Liver (tissue), 9 donors: ENCODE measurements around the gene ARL3. TPM values are rescaled to one million over a fixed set of nuclear protein-coding genes. Genes with fewer than 3 reads are reported as not detected.

ENCODE experiments used
- DNase-seq: peaks from one replicate; pipeline ENCODE4 v3.0.0-alpha.2; 2017; ENCODE audit warnings: low spot score
- H3K27ac ChIP-seq, 2 donors: one replicate each; pipeline ENCODE4 v1.7.0; 2013; ENCODE audit warnings: inconsistent platforms in 2 of 2, low read length in 2 of 2, control low read depth in 1 of 2, low read depth in 1 of 2, mild to moderate bottlenecking in 1 of 2
- H3K27me3 ChIP-seq, 4 donors: one replicate each; pipeline versions ENCODE4 v1.6.1 to v1.7.0; 2013; ENCODE audit warnings: low read length in 3 of 4, inconsistent platforms in 1 of 4, mild to moderate bottlenecking in 1 of 4, moderate library complexity in 1 of 4; ENCODE audit not compliant: control insufficient read depth in 4 of 4, insufficient read depth in 4 of 4
- H3K36me3 ChIP-seq, 4 donors: one replicate each; pipeline versions ENCODE4 v1.6.1 to v1.7.0; 2013; ENCODE audit warnings: low read length in 3 of 4, mild to moderate bottlenecking in 3 of 4, low read depth in 1 of 4, moderate library complexity in 1 of 4; ENCODE audit not compliant: control insufficient read depth in 4 of 4, insufficient read depth in 3 of 4
- H3K4me1 ChIP-seq, 4 donors: one replicate each; pipeline versions ENCODE4 v1.6.1 to v1.7.0; 2013; ENCODE audit warnings: low read length in 3 of 4, mild to moderate bottlenecking in 3 of 4, moderate library complexity in 1 of 4; ENCODE audit not compliant: control insufficient read depth in 4 of 4, insufficient read depth in 4 of 4
- H3K4me3 ChIP-seq, 3 donors: one replicate each; pipeline versions ENCODE4 v1.6.1 to v1.7.0; 2013; ENCODE audit warnings: low read length in 3 of 3, control low read depth in 1 of 3, low read depth in 1 of 3, mild to moderate bottlenecking in 1 of 3
- H3K9ac ChIP-seq, 2 donors: one replicate each; pipeline ENCODE4 v1.7.0; 2013; ENCODE audit warnings: low read length in 2 of 2, mild to moderate bottlenecking in 2 of 2, moderate library complexity in 2 of 2, control low read depth in 1 of 2, low read depth in 1 of 2
- H3K9me3 ChIP-seq, 4 donors: one replicate each; pipeline versions ENCODE4 v1.6.1 to v1.7.0; 2013; ENCODE audit warnings: low read length in 3 of 4; ENCODE audit not compliant: control insufficient read depth in 4 of 4
- CTCF ChIP-seq: fragments of 150-350 bp; IDR thresholded peaks from 2 replicates; pipeline ENCODE4 v1.5.1; 2017; ENCODE audit warnings: improper control_type of control experiment, low read depth, low read length; ENCODE audit not compliant: missing input control
- EGR1 ChIP-seq, 2 donors: IDR thresholded peaks; 2 replicates each; pipeline ENCODE4 v1.6.1; 2016 to 2018; ENCODE audit warnings: antibody characterized with exemption in 2 of 2, low read depth in 2 of 2
- FOXA1 ChIP-seq: IDR thresholded peaks from 2 replicates; pipeline ENCODE4 v1.6.1; 2016; ENCODE audit warnings: antibody characterized with exemption
- HNF4A ChIP-seq, 2 donors: conservative IDR thresholded peaks; 2 replicates each; pipeline ENCODE4 v1.6.1; 2016; ENCODE audit warnings: antibody characterized with exemption in 2 of 2, mild to moderate bottlenecking in 2 of 2
- JUND ChIP-seq, 2 donors: IDR thresholded peaks; 2 replicates each; pipeline ENCODE4 v1.6.1; 2016; ENCODE audit warnings: antibody characterized with exemption in 2 of 2
- NR2F2 ChIP-seq: IDR thresholded peaks from 2 replicates; pipeline ENCODE4 v1.6.1; 2016; ENCODE audit warnings: antibody characterized with exemption
- RAD21 ChIP-seq, 2 donors: IDR thresholded peaks; 2 replicates each; pipeline ENCODE4 v1.6.1; 2016; ENCODE audit warnings: antibody characterized with exemption in 2 of 2, mild to moderate bottlenecking in 2 of 2
- RXRA ChIP-seq, 2 donors: IDR thresholded peaks; 2 replicates each; pipeline ENCODE4 v1.6.1; 2017 to 2018; ENCODE audit warnings: antibody characterized with exemption in 2 of 2, mild to moderate bottlenecking in 1 of 2
- SP1 ChIP-seq: IDR thresholded peaks from 2 replicates; pipeline ENCODE4 v1.6.1; 2018; ENCODE audit warnings: antibody characterized with exemption, mild to moderate bottlenecking
- WGBS: extraction: QIAGEN DNeasy Blood & Tissue Kit; methylation state at CpG from one replicate; pipeline ENCODE4 v1.1.7; 2013; 5-methylcytosine and 5-hydroxymethylcytosine counted together
- polyA plus RNA-seq, 2 donors: library from polyadenylated mRNA; stranded (reverse) in 1 of 2; unstranded in 1 of 2; fragments of 200-250 nt in 1 of 2; fragments of >200 nt in 1 of 2; fragmentation: Nextera tagmentation in 1 of 2; extraction: Ambion mirVana in 1 of 2; gene quantifications; one replicate each; pipeline versions ENCODE4 v1.2.1 to v1.2.3, GENCODE V29; 2013 to 2015
- total RNA-seq, 2 donors: library from RNA; depleted of rRNA; stranded (reverse); fragments of >200 nt; gene quantifications; one replicate each; pipeline ENCODE4 v1.2.3, GENCODE V29; 2014
- TF ChIP-seq, protein P1 (sequence below): IDR thresholded peaks from 2 replicates; pipeline ENCODE4 v1.6.1; 2016; ENCODE audit warnings: antibody characterized with exemption
- TF ChIP-seq, protein P2 (sequence below): IDR thresholded peaks from 2 replicates; pipeline ENCODE4 v1.6.1; 2016; ENCODE audit warnings: antibody characterized with exemption, mild to moderate bottlenecking
- TF ChIP-seq, protein P3 (sequence below): IDR thresholded peaks from 2 replicates; pipeline ENCODE4 v1.6.1; 2016; ENCODE audit warnings: antibody characterized with exemption
- donor health status: healthy.
- donor health status: healthy.
- donor health status: healthy.
- donor health status: healthy.
- donor health status: healthy.

Gene ARL3
- total and polyA plus RNA-seq, 4 donors: 1.0 to 2.5 (median 2.3) TPM

DNA sequence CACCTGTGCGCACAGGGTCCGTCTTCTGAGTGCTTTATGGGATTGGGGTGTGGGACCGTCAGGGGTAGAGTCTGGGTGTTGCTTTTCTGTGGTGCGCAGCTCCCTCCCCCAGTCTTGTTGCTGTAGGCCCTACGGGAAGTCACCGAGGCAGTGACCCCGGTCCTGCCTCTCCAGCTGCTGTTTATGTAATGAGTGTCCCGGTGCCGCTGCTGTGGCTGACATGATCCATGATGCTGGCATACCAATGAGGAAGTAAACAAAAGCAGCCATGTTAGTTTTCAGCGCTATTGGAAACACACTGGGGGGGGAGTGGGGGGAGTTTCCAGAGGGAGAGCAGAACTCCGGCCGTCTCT, 68.8 kb downstream of the ARL3 start (continued):
- TF ChIP-seq RXRA (IDR thresholded peaks at IDR 0.05) (peak; percentile 75 to 82), JUND (IDR thresholded peaks at IDR 0.05) (no peak), EGR1 (IDR thresholded peaks at IDR 0.05; ENCODE audit: low read depth in 2 of 2) (no peak)

DNA sequence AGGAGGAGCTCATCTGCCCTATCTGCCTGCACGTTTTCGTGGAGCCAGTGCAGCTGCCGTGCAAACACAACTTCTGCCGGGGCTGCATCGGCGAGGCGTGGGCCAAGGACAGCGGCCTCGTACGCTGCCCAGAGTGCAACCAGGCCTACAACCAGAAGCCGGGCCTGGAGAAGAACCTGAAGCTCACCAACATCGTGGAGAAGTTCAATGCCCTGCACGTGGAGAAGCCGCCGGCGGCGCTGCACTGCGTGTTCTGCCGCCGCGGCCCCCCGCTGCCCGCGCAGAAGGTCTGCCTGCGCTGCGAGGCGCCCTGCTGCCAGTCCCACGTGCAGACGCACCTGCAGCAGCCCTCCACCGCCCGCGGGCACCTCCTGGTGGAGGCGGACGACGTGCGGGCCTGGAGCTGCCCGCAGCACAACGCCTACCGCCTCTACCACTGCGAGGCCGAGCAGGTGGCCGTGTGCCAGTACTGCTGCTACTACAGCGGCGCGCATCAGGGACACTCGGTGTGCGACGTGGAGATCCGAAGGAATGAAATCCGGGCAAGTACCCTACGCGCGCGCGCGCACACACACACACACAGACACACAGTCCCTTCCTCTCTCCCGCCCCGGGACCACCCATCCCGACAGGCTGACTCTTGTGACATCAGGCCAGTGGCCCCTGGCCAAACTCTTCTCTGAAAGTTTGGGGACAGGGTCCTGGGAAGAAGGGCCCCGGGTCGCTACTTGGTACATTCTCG, 69.4 kb downstream of the ARL3 start:
- Histone ChIP-seq H3K27me3 (no peaks in the 10 kb centered on the region), H3K4me3 (peak overlapping the region; percentile 78 to 93 (median 91)), H3K36me3 (no peaks in the 10 kb centered on the region), H3K4me1 (peaks cover 18 to 50% (median 37%) of the 10 kb centered on the region in 4 donors), H3K27ac (peak overlapping the region; percentile 99), H3K9ac (peak overlapping the region; percentile 92 to 99), H3K9me3 (no peaks in the 10 kb centered on the region)
- WGBS: under 1% methylated on average over 62 of the region's 62 CpGs
- peak; percentile 76 for DNase-seq
- TF ChIP-seq RAD21 (IDR thresholded peaks at IDR 0.05): peak in 1 of 2 donors; percentile 72
- no peak for TF ChIP-seq FOXA1
- peak; percentile 53 for TF ChIP-seq CTCF

DNA sequence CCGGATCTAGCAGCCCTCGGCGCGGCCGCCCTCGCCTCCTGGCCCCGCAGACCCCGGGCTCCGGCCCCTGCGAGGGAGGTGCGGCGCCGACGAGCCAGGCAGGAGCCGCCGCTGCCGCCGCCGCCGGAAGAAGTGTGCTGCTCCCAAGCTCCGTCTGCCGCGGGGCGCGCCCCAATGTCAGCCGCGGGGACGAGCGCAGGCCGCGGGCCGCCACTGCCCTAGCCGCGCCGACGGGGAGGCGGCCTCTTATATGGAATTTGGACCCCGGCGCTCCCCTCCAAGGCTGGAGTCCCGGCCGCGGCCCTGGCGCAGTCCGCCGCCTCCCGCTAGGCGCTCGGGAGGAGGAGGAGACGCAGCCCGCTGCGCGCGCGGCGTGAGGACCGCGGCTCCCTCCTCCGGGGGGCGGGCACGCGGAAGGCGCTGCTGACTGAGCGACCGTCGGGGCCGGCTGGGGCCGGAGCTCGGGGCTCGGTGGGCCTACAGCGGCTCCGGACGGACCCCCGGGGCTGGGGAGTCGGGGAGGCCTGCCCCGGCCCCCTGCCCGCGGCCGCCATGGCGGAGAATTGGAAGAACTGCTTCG, 70.0 kb downstream of the ARL3 start, which contains the start of gene TRIM8:
Gene TRIM8 (plus strand): TSS at position 414 of the 580 bp plus-strand sequence. CDS start 139 bp downstream, at position 553.
- H3K4me3 ChIP-seq: peak within 1 kb of the TSS; percentile 78 to 93 (median 91)
- H3K27ac ChIP-seq: peak within 1 kb of the TSS; percentile 99
- no peaks in the 10 kb centered on the region for H3K36me3 ChIP-seq
- TF ChIP-seq, protein P1, sequence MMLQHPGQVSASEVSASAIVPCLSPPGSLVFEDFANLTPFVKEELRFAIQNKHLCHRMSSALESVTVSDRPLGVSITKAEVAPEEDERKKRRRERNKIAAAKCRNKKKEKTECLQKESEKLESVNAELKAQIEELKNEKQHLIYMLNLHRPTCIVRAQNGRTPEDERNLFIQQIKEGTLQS: no peak
- TF ChIP-seq SP1 (no peak), RAD21 (IDR thresholded peaks at IDR 0.05) (no peak), HNF4A (conservative IDR thresholded peaks at IDR 0.05) (peak in 1 of 2 donors; percentile 17), RXRA (IDR thresholded peaks at IDR 0.05) (no peak), CTCF (no peak), NR2F2 (no peak)
- TF ChIP-seq, protein P2, sequence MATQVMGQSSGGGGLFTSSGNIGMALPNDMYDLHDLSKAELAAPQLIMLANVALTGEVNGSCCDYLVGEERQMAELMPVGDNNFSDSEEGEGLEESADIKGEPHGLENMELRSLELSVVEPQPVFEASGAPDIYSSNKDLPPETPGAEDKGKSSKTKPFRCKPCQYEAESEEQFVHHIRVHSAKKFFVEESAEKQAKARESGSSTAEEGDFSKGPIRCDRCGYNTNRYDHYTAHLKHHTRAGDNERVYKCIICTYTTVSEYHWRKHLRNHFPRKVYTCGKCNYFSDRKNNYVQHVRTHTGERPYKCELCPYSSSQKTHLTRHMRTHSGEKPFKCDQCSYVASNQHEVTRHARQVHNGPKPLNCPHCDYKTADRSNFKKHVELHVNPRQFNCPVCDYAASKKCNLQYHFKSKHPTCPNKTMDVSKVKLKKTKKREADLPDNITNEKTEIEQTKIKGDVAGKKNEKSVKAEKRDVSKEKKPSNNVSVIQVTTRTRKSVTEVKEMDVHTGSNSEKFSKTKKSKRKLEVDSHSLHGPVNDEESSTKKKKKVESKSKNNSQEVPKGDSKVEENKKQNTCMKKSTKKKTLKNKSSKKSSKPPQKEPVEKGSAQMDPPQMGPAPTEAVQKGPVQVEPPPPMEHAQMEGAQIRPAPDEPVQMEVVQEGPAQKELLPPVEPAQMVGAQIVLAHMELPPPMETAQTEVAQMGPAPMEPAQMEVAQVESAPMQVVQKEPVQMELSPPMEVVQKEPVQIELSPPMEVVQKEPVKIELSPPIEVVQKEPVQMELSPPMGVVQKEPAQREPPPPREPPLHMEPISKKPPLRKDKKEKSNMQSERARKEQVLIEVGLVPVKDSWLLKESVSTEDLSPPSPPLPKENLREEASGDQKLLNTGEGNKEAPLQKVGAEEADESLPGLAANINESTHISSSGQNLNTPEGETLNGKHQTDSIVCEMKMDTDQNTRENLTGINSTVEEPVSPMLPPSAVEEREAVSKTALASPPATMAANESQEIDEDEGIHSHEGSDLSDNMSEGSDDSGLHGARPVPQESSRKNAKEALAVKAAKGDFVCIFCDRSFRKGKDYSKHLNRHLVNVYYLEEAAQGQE: no peak
- TF ChIP-seq, protein P3, sequence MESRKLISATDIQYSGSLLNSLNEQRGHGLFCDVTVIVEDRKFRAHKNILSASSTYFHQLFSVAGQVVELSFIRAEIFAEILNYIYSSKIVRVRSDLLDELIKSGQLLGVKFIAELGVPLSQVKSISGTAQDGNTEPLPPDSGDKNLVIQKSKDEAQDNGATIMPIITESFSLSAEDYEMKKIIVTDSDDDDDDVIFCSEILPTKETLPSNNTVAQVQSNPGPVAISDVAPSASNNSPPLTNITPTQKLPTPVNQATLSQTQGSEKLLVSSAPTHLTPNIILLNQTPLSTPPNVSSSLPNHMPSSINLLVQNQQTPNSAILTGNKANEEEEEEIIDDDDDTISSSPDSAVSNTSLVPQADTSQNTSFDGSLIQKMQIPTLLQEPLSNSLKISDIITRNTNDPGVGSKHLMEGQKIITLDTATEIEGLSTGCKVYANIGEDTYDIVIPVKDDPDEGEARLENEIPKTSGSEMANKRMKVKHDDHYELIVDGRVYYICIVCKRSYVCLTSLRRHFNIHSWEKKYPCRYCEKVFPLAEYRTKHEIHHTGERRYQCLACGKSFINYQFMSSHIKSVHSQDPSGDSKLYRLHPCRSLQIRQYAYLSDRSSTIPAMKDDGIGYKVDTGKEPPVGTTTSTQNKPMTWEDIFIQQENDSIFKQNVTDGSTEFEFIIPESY: no peak
- peaks cover 17 to 44% (median 32%) of the 10 kb centered on the region in 4 donors for H3K4me1 ChIP-seq
- H3K9me3 ChIP-seq: no peaks in the 10 kb centered on the region
- DNase-seq: peak; percentile 69
- peak within 1 kb of the TSS; percentile 92 to 99 for H3K9ac ChIP-seq
- WGBS: under 1% methylated on average over 80 of the region's 80 CpGs
- H3K27me3 ChIP-seq: no peaks in the 10 kb centered on the region
